ENCODE results near the gene ZNF776. TPM values are rescaled to one million over a fixed set of nuclear protein-coding genes. Genes with fewer than 3 reads are reported as not detected.

Gene ZNF776
- polyA plus RNA-seq (5.4 to 7.4 TPM (median 6.9 TPM) in 3 replicates), polyA minus RNA-seq (4.6 to 23.5 TPM (median 10.6 TPM) in 3 replicates)
- 4.0 TPM for polyA plus RNA-seq (2011; ENCODE audit: low read depth)
- 1.9 and 4.0 TPM in 2 replicates for polyA plus RNA-seq (2011; cell fraction: cytosol; rRNA removed)
- polyA plus RNA-seq (2011; cell fraction: nucleus; rRNA removed) = 8.6 and 10.6 TPM in 2 replicates
- 4.5 and 5.0 TPM in 2 replicates for polyA plus RNA-seq (2012; ENCODE audit: low replicate concordance)
- 7.7 TPM for polyA minus RNA-seq (2011; cell fraction: cytosol; rRNA and poly(A)+ RNA removed)
- 18.7 and 20.9 TPM in 2 replicates for polyA minus RNA-seq (2011; cell fraction: nucleus; rRNA and poly(A)+ RNA removed)

- Histone ChIP-seq H3K79me2 (ENCODE audit: control insufficient read depth, insufficient read depth, low read length) (peaks cover 40% of the 10 kb centered on the region), H3K9me3 (ENCODE audit: control insufficient read depth, low read depth, low read length) (no peaks in the 10 kb centered on the region), H3K4me2 (ENCODE audit: control insufficient read depth, extremely low read depth, insufficient read depth, low read depth, low read length) (peak within 1 kb of the TSS; percentile 87), H4K20me1 (ENCODE audit: control insufficient read depth, extremely low read depth, insufficient read depth, low read length) (no peaks in the 10 kb centered on the region), H3K27ac (ENCODE audit: control insufficient read depth, insufficient read depth, low read length) (peak within 1 kb of the TSS; percentile 75), H3K4me1 (ENCODE audit: control insufficient read depth, extremely low read depth, insufficient read depth, low read length) (peaks cover 6% of the 10 kb centered on the region), H2AFZ (ENCODE audit: control insufficient read depth, low read length) (peak within 1 kb of the TSS; percentile 94), H3K27me3 (ENCODE audit: control insufficient read depth, extremely low read depth, insufficient read depth, low read length) (no peaks in the 10 kb centered on the region), H3K36me3 (ENCODE audit: control insufficient read depth in 2 of 2, extremely low read depth in 1 of 2, insufficient read depth in 2 of 2, low read length in 2 of 2) (peaks cover 0 to 6% of the 10 kb centered on the region in 2 experiments), H3K9ac (ENCODE audit: control insufficient read depth, extremely low read depth, insufficient read depth, low read length) (peak within 1 kb of the TSS; percentile 81), H3K4me3 (ENCODE audit: control insufficient read depth in 2 of 3, extremely low read depth in 1 of 3, insufficient read depth in 2 of 3, low read depth in 1 of 3, low read length in 3 of 3) (peak within 1 kb of the TSS; percentile 79 to 95 (median 90)), H3K9me1 (ENCODE audit: control insufficient read depth, extremely low read depth, insufficient read depth, low read length) (no peaks in the 10 kb centered on the region)
- peak; percentile 96 for FAIRE-seq
- DNase-seq (ENCODE audit: low read depth, low spot score) = peak; percentile 26
- dilution Hi-C loops (cut with MboI; ENCODE audit: extremely low pct_ligation_motif_present, low sequenced_read_pairs) = no loop called here
- TF ChIP-seq EZH2 (IDR thresholded peaks at IDR 0.05; ENCODE audit: low read length) (no peak), CTCF (optimal IDR thresholded peaks at IDR 0.05 in 1 of 3, IDR thresholded peaks at IDR 0.05 in 1 of 3, conservative IDR thresholded peaks at IDR 0.05 in 1 of 3; ENCODE audit: extremely low read depth in 1 of 3, insufficient read depth in 2 of 3, low read length in 3 of 3) (no peak)
These were observed at the start of gene ZNF776 for GRCh38 chr19:57746580-57747471. TSS of gene ZNF776 (plus strand) at chr19:57746815. CDS start at chr19:57747059, 244 bp downstream.

GRCh38 chr19:57701625-57702024 is 45.0 kb upstream of the ZNF776 start:
- dilution Hi-C loops (cut with MboI; ENCODE audit: extremely low pct_ligation_motif_present, low sequenced_read_pairs) = no loop called here
- H3K9me3 ChIP-seq (ENCODE audit: control insufficient read depth, low read depth, low read length) = peaks cover 2% of the 10 kb centered on the region
- H3K4me1 ChIP-seq (ENCODE audit: control insufficient read depth, extremely low read depth, insufficient read depth, low read length) = no peaks in the 10 kb centered on the region
- no peak overlapping the region for H2AFZ ChIP-seq (ENCODE audit: control insufficient read depth, low read length)
- TF ChIP-seq EZH2 (IDR thresholded peaks at IDR 0.05; ENCODE audit: low read length) = no peak
- no peak for TF ChIP-seq CTCF (optimal IDR thresholded peaks at IDR 0.05 in 1 of 3, IDR thresholded peaks at IDR 0.05 in 1 of 3, conservative IDR thresholded peaks at IDR 0.05 in 1 of 3; ENCODE audit: extremely low read depth in 1 of 3, insufficient read depth in 2 of 3, low read length in 3 of 3)
- no peaks in the 10 kb centered on the region for H4K20me1 ChIP-seq (ENCODE audit: control insufficient read depth, extremely low read depth, insufficient read depth, low read length)
- H3K27me3 ChIP-seq (ENCODE audit: control insufficient read depth, extremely low read depth, insufficient read depth, low read length) = no peaks in the 10 kb centered on the region
- FAIRE-seq = peak; percentile 43
- no peaks in the 10 kb centered on the region for H3K9me1 ChIP-seq (ENCODE audit: control insufficient read depth, extremely low read depth, insufficient read depth, low read length)
- peaks cover 0 to 2% of the 10 kb centered on the region in 2 experiments for H3K36me3 ChIP-seq (ENCODE audit: control insufficient read depth in 2 of 2, extremely low read depth in 1 of 2, insufficient read depth in 2 of 2, low read length in 2 of 2)
- no peak for DNase-seq (ENCODE audit: low read depth, low spot score)
- H3K9ac ChIP-seq (ENCODE audit: control insufficient read depth, extremely low read depth, insufficient read depth, low read length) = no peak overlapping the region
- H3K79me2 ChIP-seq (ENCODE audit: control insufficient read depth, insufficient read depth, low read length) = no peaks in the 10 kb centered on the region
- H3K4me2 ChIP-seq (ENCODE audit: control insufficient read depth, extremely low read depth, insufficient read depth, low read depth, low read length) = no peak overlapping the region
- no peak overlapping the region for H3K27ac ChIP-seq (ENCODE audit: control insufficient read depth, insufficient read depth, low read length)
- no peak overlapping the region for H3K4me3 ChIP-seq (ENCODE audit: control insufficient read depth in 2 of 3, extremely low read depth in 1 of 3, insufficient read depth in 2 of 3, low read depth in 1 of 3, low read length in 3 of 3)

All from keratinocyte (primary cell).